ENCODE data around the gene TCEA2. TPM values are rescaled to one million over a fixed set of nuclear protein-coding genes. Genes with fewer than 3 reads are reported as not detected.
A peak's percentile ranks its signal among the peaks of the same experiment; 100 is the strongest.

The TCEA2 gene
- total and polyA plus RNA-seq, 2 of the 13 experiments (the other 11 are each of a cell fraction or from before 2014, with no cell fraction given) = 28.1 to 33.7 TPM

- TF ChIP-seq ZUFSP (CRISPR knock-in tag; IDR thresholded peaks at IDR 0.05; ENCODE audit: borderline replicate concordance) (no peak), REST (IDR thresholded peaks at IDR 0.05; ENCODE audit: borderline replicate concordance in 1 of 2, low read depth in 1 of 2, low read length in 2 of 2) (no peak), HNRNPK (IDR thresholded peaks at IDR 0.05; ENCODE audit: low read depth, low read length, poor library complexity, severe bottlenecking) (no peak), ZNF557 (CRISPR knock-in tag; IDR thresholded peaks at IDR 0.05) (0 out of 2 replicates have a peak, but pooled peaks have one; percentile 76), PBX3 (CRISPR knock-in tag; IDR thresholded peaks at IDR 0.05; ENCODE audit: borderline replicate concordance) (peak; percentile 85; the same call in 1 of the 2 replicates), NCOR1 (IDR thresholded peaks at IDR 0.05; ENCODE audit: borderline replicate concordance, low read length) (no peak), U2AF2 (IDR thresholded peaks at IDR 0.05; ENCODE audit: low read depth, low read length) (peak; percentile 55; the same call in 1 of the 2 replicates), XRCC5 (optimal IDR thresholded peaks at IDR 0.05; ENCODE audit: low read length) (no peak), FOSL1 (CRISPR knock-in tag; IDR thresholded peaks at IDR 0.05; ENCODE audit: borderline replicate concordance) (no peak), SYNCRIP (IDR thresholded peaks at IDR 0.05; ENCODE audit: insufficient read depth, low read depth, low read length) (no peak), RELA (CRISPR knock-in tag; IDR thresholded peaks at IDR 0.05) (peak; percentile 80; the same call in 1 of the 2 replicates), POGK (CRISPR knock-in tag; conservative IDR thresholded peaks at IDR 0.05) (peak; percentile 89), PRDM4 (CRISPR knock-in tag; IDR thresholded peaks at IDR 0.05; ENCODE audit: borderline replicate concordance) (no peak), RXRB (CRISPR knock-in tag; IDR thresholded peaks at IDR 0.05; ENCODE audit: borderline replicate concordance) (no peak), ZNF253 (CRISPR knock-in tag; IDR thresholded peaks at IDR 0.05; ENCODE audit: borderline replicate concordance) (no peak; the same call in 1 of the 2 replicates), ZNF777 (CRISPR knock-in tag; IDR thresholded peaks at IDR 0.05) (peak; percentile 67; the same call in 1 of the 2 replicates), POLR2A (IDR thresholded peaks at IDR 0.05; ENCODE audit: insufficient read depth in 1 of 2, low read depth in 2 of 2, low read length in 2 of 2) (no peak; a peak in 2 of 4 replicates)
Measured at GRCh38 chr20:64041040-64041780, 21.8 kb upstream of the TCEA2 start (continued).
